D341Med (cell line): ENCODE results near the gene HOXB2.

Experiments used
- DNase-seq: peaks from one replicate; pipeline ENCODE4 v3.0.0; 2012; ENCODE audit warnings: low spot score

Gene HOXB2

DNA sequence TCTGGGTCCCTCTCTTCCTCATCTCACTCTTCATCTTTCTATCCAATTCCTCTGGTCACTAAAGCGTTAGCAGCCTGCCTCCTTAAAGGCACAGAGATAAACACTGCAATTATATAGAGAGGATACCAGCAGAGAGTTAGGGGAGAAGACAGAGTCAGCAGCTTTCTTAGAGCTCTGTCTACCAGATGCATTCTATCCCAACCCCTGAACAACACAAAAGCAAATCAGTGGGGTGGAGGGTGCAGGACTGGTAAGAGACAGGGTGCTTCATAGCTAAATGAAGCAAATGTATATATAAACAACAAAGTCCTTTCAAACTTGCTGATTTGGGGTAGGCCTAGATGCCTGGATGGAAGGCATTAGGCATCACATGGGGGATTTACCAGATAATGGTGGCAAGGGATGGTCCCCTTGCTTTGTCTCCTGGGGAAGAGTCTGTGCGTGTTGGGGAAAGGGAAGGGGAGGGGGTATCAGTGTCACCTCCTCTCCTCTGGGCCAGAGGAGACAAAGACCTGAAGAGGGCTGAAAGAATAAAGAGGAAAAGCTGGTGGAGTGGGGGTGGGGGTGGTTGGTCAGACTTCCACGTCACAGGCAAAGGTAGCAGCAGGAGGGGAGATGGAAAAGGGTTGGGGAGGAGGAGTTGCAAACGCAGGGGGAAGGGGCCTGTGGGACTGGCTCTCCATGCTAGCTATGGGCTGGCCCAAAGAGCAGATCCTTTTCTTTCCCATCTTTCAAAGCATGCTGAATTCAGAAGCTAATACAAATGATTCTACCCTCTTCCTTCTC lies 21.2 kb upstream of the HOXB2 start:
- DNase-seq = no peak

GRCh38 chr17:48565022-48565554 lies 20.2 kb upstream of the HOXB2 start:
- no peak for DNase-seq

GRCh38 chr17:48564188-48565021 lies 19.5 kb upstream of the HOXB2 start:
- no peak for DNase-seq

DNA sequence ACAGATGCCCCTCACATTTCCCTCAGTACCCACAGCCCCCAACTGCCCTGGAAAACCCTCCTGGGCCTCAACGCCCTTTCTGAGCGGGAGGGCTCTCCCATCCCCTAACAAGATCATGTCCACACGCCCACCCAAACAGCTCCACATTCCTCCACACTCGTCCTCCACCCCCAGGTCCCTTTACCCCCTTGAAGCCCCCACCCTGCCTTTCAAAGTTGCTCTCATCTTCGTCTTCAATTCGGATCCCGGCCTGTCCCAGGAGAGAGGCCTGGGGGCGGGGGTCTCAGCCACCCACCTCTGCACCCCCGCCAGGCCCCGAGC lies 18.9 kb upstream of the HOXB2 start:
- DNase-seq = no peak

GRCh38 chr17:48563385-48563838 lies 18.5 kb upstream of the HOXB2 start:
- DNase-seq = no peak

- DNase-seq = no peak
These were observed 18.0 kb upstream of the HOXB2 start for GRCh38 chr17:48562934-48563333.

GRCh38 chr17:48561884-48562810 lies 17.2 kb upstream of the HOXB2 start:
- no peak for DNase-seq

DNA sequence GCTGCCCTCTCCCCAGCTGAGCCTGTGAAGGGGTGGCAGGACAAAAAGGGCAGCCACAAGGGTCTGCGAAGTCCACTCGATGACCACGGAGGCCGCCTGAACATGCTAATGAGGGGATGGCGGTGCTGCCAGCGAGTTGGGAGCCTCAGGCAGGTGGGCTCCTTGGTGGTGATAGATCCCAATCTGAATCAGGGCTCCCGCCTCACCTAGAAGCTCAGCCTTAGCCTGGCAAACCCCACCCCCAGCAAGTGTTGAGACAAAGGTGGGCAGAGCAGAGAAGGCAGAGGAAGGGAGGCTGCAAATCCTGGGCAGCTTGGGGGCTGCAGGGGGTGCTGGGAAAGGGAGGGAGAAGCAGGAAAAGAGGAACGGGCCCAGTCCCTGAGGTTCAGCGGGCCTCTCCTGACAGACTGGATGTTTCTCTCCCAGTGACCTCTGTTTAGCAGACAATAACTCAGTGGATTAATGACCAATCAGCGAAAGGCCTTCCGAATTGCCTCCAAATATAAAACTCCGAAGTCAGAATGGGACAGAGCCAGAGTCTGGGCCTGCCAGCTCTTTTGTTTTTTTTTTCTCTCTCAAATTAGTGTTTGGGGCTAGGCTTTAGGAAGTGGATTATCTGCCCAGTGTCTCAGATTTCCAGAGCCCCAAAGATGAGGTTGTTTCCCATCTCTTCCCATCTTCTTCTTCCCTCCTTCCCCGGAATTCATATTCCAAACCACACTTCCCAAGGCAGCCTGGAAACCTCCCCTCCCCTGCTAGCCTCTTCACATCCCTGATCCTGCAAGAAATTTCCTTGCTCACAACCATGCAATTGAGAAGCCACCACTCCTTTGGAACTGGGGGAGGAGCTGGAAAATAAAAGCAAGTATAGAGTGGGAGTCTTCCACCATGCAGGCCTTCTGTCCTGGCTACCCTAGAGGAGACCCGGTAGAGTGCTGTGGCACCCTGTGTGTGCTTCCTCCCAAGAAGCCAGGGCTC lies 15.2 kb upstream of the HOXB2 start:
- DNase-seq = no peak

DNA sequence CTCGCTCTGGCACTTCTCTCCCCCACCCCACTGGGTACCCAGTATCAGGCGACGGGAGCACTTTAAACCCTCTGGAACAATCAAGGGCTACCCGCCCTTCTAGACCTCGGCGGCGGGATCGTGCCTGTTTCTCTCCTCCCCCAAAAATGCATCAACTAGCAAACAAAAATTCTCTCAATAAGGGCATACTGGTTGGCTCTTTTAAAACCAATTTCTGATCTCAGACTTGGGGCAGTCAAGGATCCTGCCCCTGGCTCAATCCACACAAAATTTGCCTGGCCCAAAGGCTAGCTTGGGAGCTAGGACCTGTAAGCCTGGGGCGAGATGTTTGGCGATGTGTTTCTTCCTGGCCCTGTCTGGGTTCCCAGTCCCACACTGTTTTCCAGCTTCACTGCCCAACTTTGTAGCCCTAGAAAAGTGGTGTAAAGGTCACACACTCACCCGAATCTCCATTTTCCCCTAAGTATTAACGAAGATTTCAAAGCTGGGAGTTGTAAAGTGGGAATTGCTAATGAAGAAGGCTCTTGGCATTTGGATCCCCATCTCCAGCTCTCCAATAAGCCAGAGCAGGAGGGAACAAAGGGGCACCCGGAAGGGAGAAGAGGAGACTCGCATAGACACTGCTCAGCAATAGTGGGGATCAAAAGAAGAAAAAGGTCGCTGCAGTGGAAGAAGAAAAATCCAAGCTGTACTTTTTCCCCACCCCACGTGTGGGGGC lies 14.4 kb upstream of the HOXB2 start:
- DNase-seq = no peak

- no peak for DNase-seq
These were observed 13.9 kb upstream of the HOXB2 start for GRCh38 chr17:48558831-48559121.

GRCh38 chr17:48558057-48558830 lies 13.3 kb upstream of the HOXB2 start:
- DNase-seq = no peak

DNA sequence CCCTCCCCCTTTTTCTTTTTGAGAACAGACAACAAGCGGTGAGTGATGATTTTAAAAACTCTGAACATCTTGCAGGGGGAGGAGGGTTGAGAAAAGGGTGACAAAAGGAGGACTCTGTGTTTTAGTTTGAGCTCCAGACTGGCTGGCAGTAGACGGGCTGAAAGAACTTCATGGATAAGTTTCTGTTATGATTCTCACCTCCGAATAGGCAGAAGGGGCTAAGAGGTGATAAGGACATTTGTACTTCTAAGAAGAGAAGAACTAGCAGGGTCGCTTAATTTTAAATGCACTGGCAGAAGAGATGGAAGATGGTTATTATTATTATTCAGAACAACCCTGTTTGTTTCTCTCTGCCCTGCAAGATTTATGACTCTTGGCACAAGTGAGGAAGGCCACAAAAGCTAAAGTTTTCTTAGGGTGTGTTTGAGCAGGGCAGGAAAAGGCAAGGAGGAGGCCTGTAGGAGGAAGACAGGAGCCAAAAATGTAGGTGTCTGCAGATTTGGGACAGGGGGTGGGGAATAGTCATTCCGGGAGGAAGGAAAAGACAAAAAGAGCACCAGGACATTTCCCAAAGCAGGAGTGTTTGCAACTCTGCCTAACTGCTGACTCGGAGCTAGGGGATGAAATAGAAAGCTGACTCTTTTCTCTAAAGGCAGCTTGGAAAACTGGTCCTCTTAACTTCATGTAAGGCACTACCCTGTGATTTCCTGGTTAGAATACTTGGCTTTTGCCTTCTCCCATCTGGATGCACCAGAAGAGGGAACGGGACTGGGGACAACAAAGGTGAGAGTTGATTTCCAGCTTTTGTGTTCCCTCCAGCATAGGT lies 11.9 kb upstream of the HOXB2 start:
- no peak for DNase-seq

GRCh38 chr17:48556229-48556575 lies 11.3 kb upstream of the HOXB2 start:
- DNase-seq = no peak

DNA sequence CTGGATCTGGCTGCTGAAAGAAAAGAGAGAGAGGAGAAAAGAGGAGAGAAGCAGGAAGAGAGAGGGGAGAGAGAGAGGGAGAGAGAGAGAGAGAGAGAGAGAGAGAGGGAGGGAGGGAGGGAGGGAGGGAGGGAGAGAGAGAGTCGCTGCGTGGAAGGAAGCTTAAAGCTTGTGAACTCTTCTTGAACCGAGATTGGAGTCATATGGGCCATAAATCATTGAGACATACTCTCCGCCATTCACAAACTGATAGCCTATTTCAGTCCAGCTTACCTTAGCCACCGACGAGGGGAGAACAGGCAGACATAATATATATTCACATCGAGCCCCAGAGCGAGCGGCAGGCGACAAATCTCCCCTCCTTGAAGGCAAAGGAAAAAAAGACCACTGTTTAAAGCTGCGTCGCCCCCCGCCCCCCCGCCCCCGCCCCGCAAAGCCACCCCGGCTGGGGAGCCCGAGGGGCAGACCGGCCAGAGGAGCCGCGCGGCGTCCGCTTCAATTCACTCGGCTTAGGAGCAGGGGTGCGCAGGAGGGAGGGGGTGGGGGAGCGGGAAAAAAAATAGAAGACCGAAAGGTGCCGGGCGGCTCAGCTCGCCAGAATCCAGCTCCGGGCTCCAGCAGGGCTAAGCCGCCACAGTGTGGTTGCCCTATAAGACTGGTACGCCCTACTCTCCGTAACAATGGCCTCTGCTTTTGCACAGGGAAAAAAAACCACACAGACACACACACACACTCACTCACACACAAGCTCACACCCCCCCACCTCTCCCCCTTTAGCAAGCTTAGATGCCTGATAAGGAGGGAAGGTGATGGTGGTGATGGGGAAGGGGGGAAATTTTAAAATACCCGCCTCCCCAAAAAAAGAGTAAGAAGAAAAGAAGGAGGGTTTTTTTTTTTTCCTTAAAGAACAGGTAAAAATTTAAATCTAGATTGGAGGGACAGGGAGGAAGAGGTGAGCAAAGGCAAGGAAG lies 10.6 kb upstream of the HOXB2 start:
- DNase-seq = no peak

- no peak for DNase-seq
These were observed 9.7 kb upstream of the HOXB2 start for GRCh38 chr17:48554412-48555257.

- no peak for DNase-seq
These were observed 8.9 kb upstream of the HOXB2 start for GRCh38 chr17:48553826-48554225.

- no peak for DNase-seq
These were observed 8.3 kb upstream of the HOXB2 start for GRCh38 chr17:48553190-48553547.
